Measurements from ENCODE around the gene ASPRV1. TPM values are rescaled to one million over a fixed set of nuclear protein-coding genes. Genes with fewer than 3 reads are reported as not detected.

Gene ASPRV1
- total RNA-seq, 1 donor from 2014 or later = 1.7 TPM

- H3K4me1 Mint-ChIP-seq = no peaks in the 10 kb centered on the region
- no peak overlapping the region for H3K4me3 Mint-ChIP-seq
- no peak for TF ChIP-seq CTCF (conservative IDR thresholded peaks at IDR 0.05)
- no peaks in the 10 kb centered on the region for H3K36me3 Mint-ChIP-seq (ENCODE audit: low read depth)
- no peak overlapping the region for H3K27ac Mint-ChIP-seq (ENCODE audit: unreplicated experiment)
- DNase-seq (ENCODE audit: low read depth, low spot score) = no peak
- H3K27me3 Mint-ChIP-seq (ENCODE audit: low read depth) = no peaks in the 10 kb centered on the region
- no peaks in the 10 kb centered on the region for H3K9me3 Mint-ChIP-seq
These were observed 4.5 kb upstream of the ASPRV1 start for GRCh38 chr2:69965756-69966445.

GRCh38 chr2:69964353-69964841 is 3.0 kb upstream of the ASPRV1 start:
- Mint-ChIP-seq H3K4me1 (no peaks in the 10 kb centered on the region), H3K9me3 (no peaks in the 10 kb centered on the region), H3K4me3 (no peak overlapping the region), H3K27ac (ENCODE audit: unreplicated experiment) (no peak overlapping the region), H3K36me3 (ENCODE audit: low read depth) (no peaks in the 10 kb centered on the region), H3K27me3 (ENCODE audit: low read depth) (no peaks in the 10 kb centered on the region)
- TF ChIP-seq CTCF (conservative IDR thresholded peaks at IDR 0.05) = no peak
- DNase-seq (ENCODE audit: low read depth, low spot score) = no peak

- no peaks in the 10 kb centered on the region for H3K27me3 Mint-ChIP-seq (ENCODE audit: low read depth)
- DNase-seq (ENCODE audit: low read depth, low spot score) = no peak
- H3K36me3 Mint-ChIP-seq (ENCODE audit: low read depth) = no peaks in the 10 kb centered on the region
- H3K4me1 Mint-ChIP-seq = no peaks in the 10 kb centered on the region
- no peak overlapping the region for H3K4me3 Mint-ChIP-seq
- TF ChIP-seq CTCF (conservative IDR thresholded peaks at IDR 0.05) = no peak
- H3K9me3 Mint-ChIP-seq = no peaks in the 10 kb centered on the region
- no peak overlapping the region for H3K27ac Mint-ChIP-seq (ENCODE audit: unreplicated experiment)
These were observed 1.7 kb upstream of the ASPRV1 start for GRCh38 chr2:69962986-69963730.

GRCh38 chr2:69960821-69961220 is 610 bp downstream of the ASPRV1 start:
- no peak for DNase-seq (ENCODE audit: low read depth, low spot score)
- H3K27ac Mint-ChIP-seq (ENCODE audit: unreplicated experiment) = no peak overlapping the region
- no peaks in the 10 kb centered on the region for H3K4me1 Mint-ChIP-seq
- H3K27me3 Mint-ChIP-seq (ENCODE audit: low read depth) = peaks cover 10% of the 10 kb centered on the region
- H3K36me3 Mint-ChIP-seq (ENCODE audit: low read depth) = no peaks in the 10 kb centered on the region
- no peak for TF ChIP-seq CTCF (conservative IDR thresholded peaks at IDR 0.05)
- no peak overlapping the region for H3K4me3 Mint-ChIP-seq
- H3K9me3 Mint-ChIP-seq = no peaks in the 10 kb centered on the region

GRCh38 chr2:69959425-69959824 is 2.0 kb downstream of the ASPRV1 start:
- Mint-ChIP-seq H3K9me3 (no peaks in the 10 kb centered on the region), H3K27ac (ENCODE audit: unreplicated experiment) (no peak overlapping the region), H3K4me3 (no peak overlapping the region), H3K27me3 (ENCODE audit: low read depth) (peaks cover 15% of the 10 kb centered on the region), H3K36me3 (ENCODE audit: low read depth) (no peaks in the 10 kb centered on the region), H3K4me1 (no peaks in the 10 kb centered on the region)
- TF ChIP-seq CTCF (conservative IDR thresholded peaks at IDR 0.05) = no peak
- DNase-seq (ENCODE audit: low read depth, low spot score) = no peak

All from neural crest cell (in vitro differentiated cells).